T47D (cell line): ENCODE results near the gene CRISPLD2.

Experiments used
- DNase-seq, 2 experiments: peaks; one replicate each; pipeline versions ENCODE4 v3.0.0 to v3.0.0-alpha.2; 2011 to 2012; ENCODE audit warnings: low read depth in 1 of 2, low spot score in 1 of 2
- JUND ChIP-seq: IDR thresholded peaks from 2 replicates; pipeline ENCODE4 v1.6.1; 2012; ENCODE audit warnings: low read depth
- in situ Hi-C: cut with HindIII; loops from 2 replicates; pipeline ENCODE4 v1.10.0; 2016; ENCODE audit warnings: low sequenced_read_pairs, low pct_unique_long_range_greater_than_20kb

Gene CRISPLD2

DNA sequence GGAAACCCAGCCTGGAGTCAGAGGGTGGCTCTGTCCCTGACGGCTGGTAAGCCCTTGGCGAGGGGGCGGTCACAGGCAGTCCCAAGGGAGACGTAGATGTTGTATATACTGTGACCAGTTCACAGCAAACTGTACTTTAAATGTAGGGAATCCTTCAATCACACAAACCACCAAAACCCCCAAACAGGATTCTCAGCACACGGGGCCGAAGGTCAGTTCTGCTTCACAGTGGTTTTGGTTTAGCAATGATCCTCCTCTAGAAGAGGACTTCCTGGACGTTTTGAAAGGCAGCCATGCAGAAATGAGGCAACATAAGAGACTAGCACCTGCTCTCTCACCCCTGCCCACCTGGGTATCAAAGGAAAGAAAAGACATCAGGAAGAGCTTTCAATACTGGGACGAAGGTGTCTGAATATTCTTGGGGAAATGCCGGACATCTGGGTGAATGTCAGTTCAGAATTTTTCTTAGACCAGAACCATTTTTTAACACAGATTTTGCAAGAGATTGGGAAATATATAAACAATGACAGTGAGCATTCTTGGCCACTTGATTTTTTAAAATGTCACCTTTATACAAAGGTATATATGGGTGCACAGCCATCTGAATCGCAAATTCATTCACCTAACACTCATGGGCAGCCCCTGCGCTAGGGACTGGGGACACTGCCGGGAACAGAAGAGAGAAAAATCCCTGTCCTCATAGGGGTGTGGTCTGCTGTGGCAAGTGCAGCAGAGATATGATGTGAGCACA, 74.2 kb downstream of the CRISPLD2 start:
- no peak for DNase-seq
- no peak for TF ChIP-seq JUND
- in situ Hi-C loops = no loop called here

DNA sequence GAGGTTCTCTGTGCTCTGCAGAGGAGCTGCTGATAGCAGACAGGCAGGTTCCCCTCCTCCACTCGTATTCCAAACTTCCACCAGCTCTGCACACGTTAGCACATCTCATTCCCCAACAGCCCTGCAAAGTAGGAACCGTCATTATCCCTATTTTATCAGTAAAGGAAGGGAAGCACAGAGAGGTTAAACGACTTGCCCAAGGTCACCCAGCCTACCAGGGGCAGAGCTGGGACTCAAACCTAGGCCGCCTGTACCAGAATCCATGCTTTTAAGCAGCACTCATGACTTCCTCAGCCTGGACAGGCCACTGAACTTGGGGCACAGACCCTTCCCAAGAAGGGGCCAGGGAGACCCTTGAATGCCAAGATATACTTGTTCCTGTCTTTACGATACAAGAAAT, 75.2 kb downstream of the CRISPLD2 start:
- no peak for TF ChIP-seq JUND
- in situ Hi-C loops = no loop called here
- no peak for DNase-seq

DNA sequence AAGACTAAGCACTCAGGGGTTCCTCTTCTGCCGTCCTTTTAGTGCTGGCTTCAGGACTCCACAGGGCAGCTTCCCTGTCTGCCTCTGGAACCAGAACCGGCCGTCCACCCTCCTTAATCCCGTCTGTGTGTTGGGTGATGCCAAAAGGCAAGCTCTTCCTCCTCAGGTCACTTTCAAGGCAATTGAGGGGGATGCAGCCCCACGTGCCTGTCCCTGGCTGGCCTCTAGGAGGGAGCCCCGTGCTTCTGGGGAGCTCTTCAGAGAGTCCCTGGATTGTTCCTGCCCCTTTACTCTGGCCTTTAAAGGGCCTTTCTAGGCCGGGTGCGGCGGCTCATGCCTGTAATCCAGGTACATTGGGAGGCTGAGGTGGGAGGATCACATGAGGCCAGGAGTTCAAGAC, 77.1 kb downstream of the CRISPLD2 start:
- in situ Hi-C loops = no loop called here
- DNase-seq = no peak
- TF ChIP-seq JUND = no peak

DNA sequence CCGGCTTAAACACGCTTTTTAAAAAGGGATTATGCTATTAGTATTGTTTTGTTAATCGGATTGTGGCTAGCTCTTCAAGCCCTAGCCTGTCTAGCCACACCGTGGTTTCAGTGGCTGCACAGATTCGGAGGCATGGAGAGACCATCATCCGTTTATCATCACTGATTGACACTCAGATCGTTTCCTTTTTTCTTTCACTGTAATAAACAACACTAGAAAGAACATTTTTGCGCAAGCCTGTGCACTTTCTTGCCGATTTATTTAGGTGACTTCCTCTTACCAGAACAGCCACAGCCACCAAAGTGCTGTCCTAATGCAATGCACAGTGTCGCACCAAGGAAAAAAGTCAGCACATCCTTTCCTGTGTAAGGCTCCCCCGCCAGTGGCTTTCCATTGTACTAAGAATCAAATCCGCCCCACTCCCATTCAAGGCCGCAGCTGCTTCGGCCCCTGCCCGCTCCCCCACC, 78.2 kb downstream of the CRISPLD2 start:
- DNase-seq = no peak
- in situ Hi-C loops = no loop called here
- TF ChIP-seq JUND = no peak

- no peak for TF ChIP-seq JUND
- in situ Hi-C loops = no loop called here
- DNase-seq = no peak
Measured at GRCh38 chr16:84898447-84898846, 78.7 kb downstream of the CRISPLD2 start.

DNA sequence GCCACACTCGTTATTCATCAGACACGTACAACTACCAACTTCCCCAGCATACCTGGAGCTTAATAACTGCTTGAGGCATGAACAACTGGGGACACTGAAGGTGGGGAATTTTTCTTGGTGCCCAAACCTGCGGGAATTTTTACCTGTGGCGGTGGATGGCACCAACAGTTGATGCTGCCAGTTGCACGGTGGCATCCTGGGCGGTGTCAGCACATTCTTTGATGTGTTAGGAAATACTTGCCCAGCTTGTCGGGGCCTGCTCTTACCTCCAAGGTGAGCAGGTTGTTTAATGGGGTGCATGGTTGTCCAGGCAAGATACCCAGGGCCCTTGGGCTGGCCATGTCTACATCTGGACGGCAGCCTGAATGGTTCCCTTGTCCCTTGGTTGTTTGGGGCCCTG, 79.6 kb downstream of the CRISPLD2 start:
- TF ChIP-seq JUND = no peak
- in situ Hi-C loops = no loop called here
- DNase-seq = no peak

- no peak for TF ChIP-seq JUND
- in situ Hi-C loops = no loop called here
- DNase-seq = no peak
Measured at GRCh38 chr16:84905965-84906460, 86.2 kb downstream of the CRISPLD2 start.

DNA sequence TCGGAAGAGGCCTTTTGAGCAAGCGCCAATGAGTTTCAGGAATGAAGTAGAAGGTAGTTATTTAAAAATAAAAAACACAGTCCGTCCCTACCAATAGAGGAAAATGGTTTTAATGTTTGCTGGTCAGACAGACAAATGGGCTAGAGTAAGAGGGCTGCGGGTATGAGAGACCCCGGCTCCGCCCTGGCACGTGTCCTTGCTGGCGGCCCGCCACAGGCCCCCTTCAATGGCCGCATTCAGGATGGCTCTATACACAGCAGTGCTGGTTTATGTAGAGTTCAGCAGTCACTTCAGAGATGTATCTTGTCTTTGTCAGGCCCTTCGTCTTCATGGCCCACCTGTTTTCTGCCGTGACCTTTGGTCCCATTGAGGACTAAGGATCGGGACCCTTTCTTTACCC, 87.3 kb downstream of the CRISPLD2 start:
- TF ChIP-seq JUND = no peak
- DNase-seq = no peak
- in situ Hi-C loops = no loop called here

- in situ Hi-C loops = no loop called here
- DNase-seq = no peak
- no peak for TF ChIP-seq JUND
Measured at GRCh38 chr16:84907575-84907974, 87.8 kb downstream of the CRISPLD2 start.

DNA sequence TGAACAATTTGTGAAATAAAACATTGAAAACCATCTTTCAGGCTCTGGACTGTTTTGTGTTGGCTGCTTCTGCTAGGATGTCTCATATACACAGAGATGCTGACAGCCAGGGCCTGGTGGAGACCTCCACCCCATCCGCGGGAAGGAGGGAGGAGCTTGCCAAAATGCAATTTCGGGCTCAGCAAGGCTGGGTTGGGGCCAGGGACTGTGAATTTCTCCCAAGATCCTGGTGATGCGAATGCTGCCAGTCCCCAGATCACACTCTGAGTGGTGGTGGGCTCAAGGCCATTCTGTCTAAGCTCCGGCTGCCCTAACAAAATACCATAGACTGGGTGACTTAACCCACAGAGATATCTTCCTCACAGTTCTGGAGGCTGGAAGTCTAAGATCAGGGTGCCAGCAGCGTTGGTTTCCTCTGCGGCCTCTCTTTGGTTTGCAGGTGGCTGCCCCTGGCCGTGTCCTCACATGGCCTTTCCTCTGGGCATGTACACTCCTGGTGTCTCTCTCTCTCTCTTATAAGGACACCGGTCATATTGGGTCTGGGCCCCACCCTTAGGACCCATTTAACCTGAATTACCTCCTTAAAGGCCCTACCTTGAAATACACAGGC, 89.8 kb downstream of the CRISPLD2 start:
- in situ Hi-C loops = no loop called here
- DNase-seq = no peak
- no peak for TF ChIP-seq JUND

GRCh38 chr16:84911486-84912216, 91.9 kb downstream of the CRISPLD2 start:
- no peak for TF ChIP-seq JUND
- DNase-seq = no peak
- in situ Hi-C loops = no loop called here

GRCh38 chr16:84913315-84913714, 93.5 kb downstream of the CRISPLD2 start:
- TF ChIP-seq JUND = no peak
- no peak for DNase-seq
- in situ Hi-C loops = no loop called here

GRCh38 chr16:84914273-84914672, 94.5 kb downstream of the CRISPLD2 start:
- TF ChIP-seq JUND = no peak
- in situ Hi-C loops = no loop called here
- DNase-seq = no peak
